K562 (cell line): ENCODE data around the gene ARHGAP25. TPM values are rescaled to one million over a fixed set of nuclear protein-coding genes. Genes with fewer than 3 reads are reported as not detected.

ENCODE experiments used
- ATAC-seq: fragments of 200-7000 bp; cut with Tn5 transposase; 3 replicates; pipeline ENCODE4 v1.9.1; 2020; ENCODE audit warnings: moderate library complexity
- BruUV-seq: library from RNA; stranded (reverse); fragments of 400-500 nt; replicated peaks from 2 replicates; lab custom pipeline; 2021; lab: Mats Ljungman, UMichigan
- CTCF ChIA-PET: fragments of 300-600 bp; formaldehyde crosslinking; extraction: SDS; loops from one replicate; lab custom pipeline; 2021; ENCODE audit warnings: low intra/inter-chr PET ratio; lab: Yijun Ruan, JAX
- POLR2A ChIA-PET: fragments of 300-600, 350-650 bp; sonication (Branson Sonifier 250); formaldehyde crosslinking; extraction: SDS; loops from one replicate; lab custom pipeline; 2021; ENCODE audit warnings: antibody characterized with exemption, inconsistent platforms; lab: Yijun Ruan, JAX
- DNase-seq, 4 experiments: peaks; one replicate each; pipeline versions ENCODE4 v3.0.0 to v3.0.0-alpha.2; 2011 to 2018; ENCODE audit warnings: low spot score in 3 of 4, mixed read lengths in 3 of 4; ENCODE audit errors: extremely low read depth in 1 of 4
- FAIRE-seq: peaks from 2 replicates; lab custom pipeline; 2011; peaks lifted over from hg19 to GRCh38; lab: Jason Lieb, UNC
- H2AFZ ChIP-seq: 2 replicates; pipeline ENCODE4 v1.6.0; 2011; ENCODE audit warnings: low read depth, low read length, control low read depth, inconsistent platforms
- H3K27ac ChIP-seq: fragments of 200-600 bp; 3 replicates; pipeline ENCODE4 v1.8.0; 2011; ENCODE audit warnings: low read depth, mild to moderate bottlenecking, control low read depth, inconsistent platforms, low read length, moderate library complexity, mixed read lengths; ENCODE audit errors: extremely low read depth
- H3K27me3 ChIP-seq, 2 experiments: fragments of 300-600 bp in 1 of 2; 2 replicates in 1 of 2; 3 replicates in 1 of 2; pipeline versions ENCODE4 v1.6.0 to v1.8.0; 2011; ENCODE audit warnings: inconsistent platforms in 2 of 2, low read length in 2 of 2, mild to moderate bottlenecking in 1 of 2, mixed read lengths in 1 of 2, moderate library complexity in 1 of 2; ENCODE audit not compliant: control insufficient read depth in 2 of 2, insufficient read depth in 2 of 2
- H3K36me3 ChIP-seq: fragments of 300-600 bp; 3 replicates; pipeline ENCODE4 v1.8.0; 2011; ENCODE audit warnings: mild to moderate bottlenecking, low read length, inconsistent platforms; ENCODE audit not compliant: control insufficient read depth, insufficient read depth
- H3K4me1 ChIP-seq, 2 experiments: fragments of 200-600 bp in 1 of 2; replicated peaks in 1 of 2; 2 replicates in 1 of 2; 3 replicates in 1 of 2; pipeline versions ENCODE4 v1.5.1 to v1.8.0; 2011; ENCODE audit warnings: inconsistent platforms in 2 of 2, low read length in 2 of 2, mild to moderate bottlenecking in 1 of 2, mixed read lengths in 1 of 2, moderate library complexity in 1 of 2; ENCODE audit not compliant: control insufficient read depth in 2 of 2, insufficient read depth in 2 of 2
- H3K4me2 ChIP-seq: 2 replicates; pipeline ENCODE4 v1.6.1; 2011; ENCODE audit warnings: low read length, control low read depth, inconsistent platforms, mixed read lengths; ENCODE audit not compliant: insufficient read depth
- H3K4me3 ChIP-seq: fragments of 200-600 bp; sonication (generic), shearing (Covaris generic); 2 replicates; pipeline ENCODE4 v1.5.1; 2016; ENCODE audit warnings: control low read depth, inconsistent platforms
- H3K79me2 ChIP-seq: fragments of 200-600 bp; 3 replicates; pipeline ENCODE4 v1.8.0; 2011; ENCODE audit warnings: low read length, inconsistent platforms; ENCODE audit not compliant: control insufficient read depth, insufficient read depth
- H3K9ac ChIP-seq, 2 experiments: 2 replicates each; pipeline versions ENCODE4 v1.6.0 to v1.6.1; 2011; ENCODE audit warnings: low read depth in 2 of 2, low read length in 2 of 2, control low read depth in 1 of 2, inconsistent platforms in 1 of 2, mild to moderate bottlenecking in 1 of 2, mixed read lengths in 1 of 2; ENCODE audit not compliant: insufficient read depth in 1 of 2
- H3K9me1 ChIP-seq: one replicate; pipeline ENCODE4 v1.6.0; 2011; ENCODE audit warnings: inconsistent platforms, mild to moderate bottlenecking, low read length, moderate library complexity; ENCODE audit not compliant: control insufficient read depth, insufficient read depth
- H3K9me3 ChIP-seq: replicated peaks from 2 replicates; pipeline ENCODE4 v1.5.1; 2011; ENCODE audit warnings: low read depth, low read length, inconsistent platforms; ENCODE audit not compliant: control insufficient read depth, insufficient read depth
- H4K20me1 ChIP-seq: replicated peaks from 2 replicates; pipeline ENCODE4 v1.6.1; 2011; ENCODE audit warnings: low read length, inconsistent platforms, mixed read lengths; ENCODE audit not compliant: control insufficient read depth, insufficient read depth
- ATF7 ChIP-seq: fragments of 450-650 bp; IDR thresholded peaks from 2 replicates; pipeline ENCODE4 v1.7.1; 2014; ENCODE audit warnings: mild to moderate bottlenecking, moderate library complexity
- ETS2 ChIP-seq: IDR thresholded peaks from 2 replicates; pipeline ENCODE4 v1.6.1; 2016; ENCODE audit warnings: borderline replicate concordance, missing genetic modification characterization, mild to moderate bottlenecking, moderate library complexity, missing compliant biosample characterization; ENCODE audit not compliant: poor library complexity, severe bottlenecking
- ETV5 ChIP-seq: sonication (generic); formaldehyde crosslinking; IDR thresholded peaks from 2 replicates; pipeline ENCODE4 v1.4.0; 2020; ENCODE audit warnings: low read depth, mild to moderate bottlenecking, missing genetic modification reagents
- KLF16 ChIP-seq: IDR thresholded peaks from 2 replicates; pipeline ENCODE4 v1.6.1; 2016; ENCODE audit warnings: antibody characterized with exemption
- LCOR ChIP-seq: sonication (generic); formaldehyde crosslinking; IDR thresholded peaks from 2 replicates; pipeline ENCODE4 v1.8.0; 2022; ENCODE audit warnings: mild to moderate bottlenecking, missing genetic modification reagents
- PKNOX1 ChIP-seq: fragments of 450-650 bp; IDR thresholded peaks from 2 replicates; pipeline ENCODE4 v1.6.1; 2016
- RREB1 ChIP-seq: fragments of 250-450 bp; sonication (Bioruptor Pico); IDR thresholded peaks from 2 replicates; pipeline ENCODE4 v1.4.0; 2020
- SMARCE1 ChIP-seq: fragments of 450-650 bp; IDR thresholded peaks from 2 replicates; pipeline ENCODE4 v1.7.1; 2016; ENCODE audit warnings: mild to moderate bottlenecking
- SP1 ChIP-seq: sonication (generic); formaldehyde crosslinking; IDR thresholded peaks from 2 replicates; pipeline ENCODE4 v1.8.1; 2022; ENCODE audit warnings: mild to moderate bottlenecking, missing genetic modification reagents
- TAF7 ChIP-seq: fragments of 450-650 bp; IDR thresholded peaks from 2 replicates; pipeline ENCODE4 v1.6.1; 2016; ENCODE audit warnings: missing genetic modification characterization, missing compliant biosample characterization
- TAF9B ChIP-seq: fragments of 450-650 bp; IDR thresholded peaks from 2 replicates; pipeline ENCODE4 v1.6.1; 2018; ENCODE audit warnings: mild to moderate bottlenecking; ENCODE audit not compliant: partially characterized antibody
- ZBED1 ChIP-seq: IDR thresholded peaks from 2 replicates; pipeline ENCODE4 v1.6.1; 2014
- ZNF644 ChIP-seq: fragments of 200-800 bp; sonication (Bioruptor generic); IDR thresholded peaks from 2 replicates; pipeline ENCODE4 v1.6.1; 2016; ENCODE audit warnings: low read depth, missing genetic modification characterization, missing compliant biosample characterization
- WGBS: fragments of 100-300 bp; shearing (Covaris generic); methylation state at CpG from one replicate; pipeline ENCODE4 v1.1.6; 2016; ENCODE audit warnings: low coverage, mixed read lengths; ENCODE audit not compliant: insufficient coverage; ENCODE audit errors: missing lambda C conversion rate; 5-methylcytosine and 5-hydroxymethylcytosine counted together
- in situ Hi-C: fragments of 300-500 bp; cut with MboI; formaldehyde crosslinking; loops from 4 replicates; pipeline ENCODE4 v1.15.0; 2018; ENCODE audit warnings: inconsistent platforms, mixed read lengths
- intact Hi-C: fragments of 100-400 bp; cut with micrococcal nuclease; formaldehyde crosslinking; loops from 2 replicates; pipeline ENCODE4 v1.14.2; 2022
- polyA plus RNA-seq, 8 experiments: library from polyadenylated mRNA; depleted of rRNA in 4 of 8; stranded (reverse) in 5 of 8; unstranded in 3 of 8; fragments of >200 nt; fragmentation: Nextera tagmentation in 2 of 8; fragmentation: Illumina TruSeq in 1 of 8; extraction: Ambion mirVana in 2 of 8; extraction: Trizol in 1 of 8; gene quantifications; 2 replicates each; pipeline versions ENCODE4 v1.2.1 to v1.2.3, GENCODE V29; 2011 to 2014; ENCODE audit warnings: inconsistent platforms in 1 of 8, missing spikeins in 1 of 8
- total RNA-seq, 7 experiments: library from RNA; depleted of rRNA in 6 of 7; stranded (reverse); fragments of >200 nt in 6 of 7; fragmentation: Illumina TruSeq in 2 of 7; extraction: Trizol in 2 of 7; gene quantifications; 2 replicates each; pipeline versions ENCODE4 v1.2.1 to v1.2.3, GENCODE V29; 2011 to 2021; ENCODE audit warnings: low replicate concordance in 1 of 7

The ARHGAP25 gene
- total and polyA plus RNA-seq, 9 of the 15 experiments (the other 6 are each of a cell fraction or from before 2014, with no cell fraction given), result 4.9 to 14.8 (median 10.7) TPM

- TF ChIP-seq PKNOX1 (no peak), SP1 (CRISPR knock-in tag) (no peak), LCOR (CRISPR knock-in tag) (no peak), TAF7 (tag) (no peak)
Measured at GRCh38 chr2:68772109-68772508, 37.5 kb downstream of the ARHGAP25 start (continued).

GRCh38 chr2:68774569-68775271, 40.1 kb downstream of the ARHGAP25 start:
- no TSS peak for BruUV-seq
- Histone ChIP-seq H4K20me1 (no peaks in the 10 kb centered on the region), H3K27me3 (no peaks in the 10 kb centered on the region), H3K9me3 (no peaks in the 10 kb centered on the region), H3K79me2 (peaks cover 5% of the 10 kb centered on the region; the same call in 2 of the 3 replicates), H3K4me1 (peaks cover 16 to 68% of the 10 kb centered on the region in 2 experiments), H3K4me3 (peak overlapping the region; percentile 33), H3K9me1 (no peaks in the 10 kb centered on the region), H3K36me3 (no peaks in the 10 kb centered on the region), H3K27ac (peak overlapping the region; percentile 64), H3K4me2 (peak overlapping the region; percentile 77), H3K9ac (peak overlapping the region; percentile 40 to 90; a peak in 3 of 4 replicates), H2AFZ (peak overlapping the region; percentile 92)
- intact Hi-C loops (no loop called here), in situ Hi-C loops (no loop called here)
- ChIA-PET CTCF (no interaction called here), POLR2A (interaction anchor here (0.6 to 1.1 kb wide), 4 partner anchors 15 to 662 kb away, joined by 3 to 5 read pairs (median 4); no protein-coding TSS in a partner anchor)
- WGBS, result 15% methylated on average over 25 of the region's 31 CpGs
- ATAC-seq (peak; percentile 87), FAIRE-seq (peak; percentile 74), DNase-seq (peak; percentile 65 to 85 (median 68))
- TF ChIP-seq PKNOX1, result peak; percentile 28; the same call in 1 of the 2 replicates
- TF ChIP-seq RREB1, result peak; percentile 75
- peak; percentile 81 for TF ChIP-seq ETV5 (CRISPR knock-in tag)
- TF ChIP-seq ATF7, result peak; percentile 45; the same call in 1 of the 2 replicates
- peak; percentile 85; the same call in 1 of the 2 replicates for TF ChIP-seq SMARCE1
- no peak for TF ChIP-seq TAF9B
- 0 out of 2 replicates have a peak, but pooled peaks have one; percentile 56 for TF ChIP-seq ZNF644
- no peak for TF ChIP-seq ZBED1
- peak; percentile 75 for TF ChIP-seq KLF16
- no peak for TF ChIP-seq ETS2
